ENCODE data around the gene PLCH1.

DNA sequence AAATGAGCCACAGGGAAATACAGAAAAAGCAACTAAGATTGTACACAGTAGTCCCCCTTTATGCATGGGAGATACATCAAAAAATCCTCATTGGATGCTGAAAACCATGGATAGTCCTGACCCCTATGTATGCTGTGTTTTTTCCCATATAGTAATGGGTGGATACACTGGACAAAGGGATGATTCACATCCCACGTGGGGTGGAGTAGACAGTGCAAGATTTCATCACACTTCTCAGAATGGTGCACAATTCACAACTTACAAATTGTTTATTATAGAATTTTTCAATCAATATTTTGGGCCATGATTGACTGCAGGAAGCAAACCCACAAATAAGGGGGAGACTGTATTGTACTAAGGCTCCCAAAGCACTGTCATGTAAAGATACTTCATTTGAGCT is 227.0 kb downstream of the PLCH1 start:
- TF ChIP-seq POLR2A (IDR thresholded peaks at IDR 0.05) (no peak), POLR2AphosphoS5 (IDR thresholded peaks at IDR 0.05) (no peak)
- TF ChIP-seq, protein P1, sequence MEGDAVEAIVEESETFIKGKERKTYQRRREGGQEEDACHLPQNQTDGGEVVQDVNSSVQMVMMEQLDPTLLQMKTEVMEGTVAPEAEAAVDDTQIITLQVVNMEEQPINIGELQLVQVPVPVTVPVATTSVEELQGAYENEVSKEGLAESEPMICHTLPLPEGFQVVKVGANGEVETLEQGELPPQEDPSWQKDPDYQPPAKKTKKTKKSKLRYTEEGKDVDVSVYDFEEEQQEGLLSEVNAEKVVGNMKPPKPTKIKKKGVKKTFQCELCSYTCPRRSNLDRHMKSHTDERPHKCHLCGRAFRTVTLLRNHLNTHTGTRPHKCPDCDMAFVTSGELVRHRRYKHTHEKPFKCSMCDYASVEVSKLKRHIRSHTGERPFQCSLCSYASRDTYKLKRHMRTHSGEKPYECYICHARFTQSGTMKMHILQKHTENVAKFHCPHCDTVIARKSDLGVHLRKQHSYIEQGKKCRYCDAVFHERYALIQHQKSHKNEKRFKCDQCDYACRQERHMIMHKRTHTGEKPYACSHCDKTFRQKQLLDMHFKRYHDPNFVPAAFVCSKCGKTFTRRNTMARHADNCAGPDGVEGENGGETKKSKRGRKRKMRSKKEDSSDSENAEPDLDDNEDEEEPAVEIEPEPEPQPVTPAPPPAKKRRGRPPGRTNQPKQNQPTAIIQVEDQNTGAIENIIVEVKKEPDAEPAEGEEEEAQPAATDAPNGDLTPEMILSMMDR (IDR thresholded peaks at IDR 0.05) = no peak
